Ectodermal cell (in vitro differentiated cells): ENCODE data around the gene PARP15.
"Not testable (repeated sequence)": the region's sequence is repeated elsewhere in the genome, so short reads cannot be mapped to it uniquely, and the experiment has no call there.

Experiments
- H3K27ac ChIP-seq: 2 replicates; pipeline ENCODE4 v1.7.0; 2013; ENCODE audit warnings: mild to moderate bottlenecking, low read depth, low read length; ENCODE audit not compliant: insufficient read depth, poor library complexity, severe bottlenecking
- H3K27me3 ChIP-seq: 2 replicates; pipeline ENCODE4 v1.7.0; 2013; ENCODE audit warnings: mild to moderate bottlenecking, low read length; ENCODE audit not compliant: insufficient read depth, control insufficient read depth, poor library complexity, severe bottlenecking
- H3K36me3 ChIP-seq: one replicate; pipeline ENCODE4 v1.7.0; 2013; ENCODE audit warnings: low read length; ENCODE audit not compliant: control insufficient read depth, insufficient read depth
- H3K4me1 ChIP-seq: one replicate; pipeline ENCODE4 v1.7.0; 2013; ENCODE audit warnings: low read length; ENCODE audit not compliant: control insufficient read depth, insufficient read depth
- H3K4me3 ChIP-seq: 2 replicates; pipeline ENCODE4 v1.7.0; 2013; ENCODE audit warnings: low read depth, low read length, control low read depth; ENCODE audit not compliant: insufficient read depth
- H3K9me3 ChIP-seq: 2 replicates; pipeline ENCODE4 v1.7.0; 2013; ENCODE audit warnings: mild to moderate bottlenecking, low read length, moderate library complexity; ENCODE audit not compliant: control insufficient read depth
- WGBS, 2 experiments: methylation state at CpG; one replicate each; pipeline ENCODE4 v1.1.7; 2013; ENCODE audit warnings: missing lambda C conversion rate in 2 of 2; 5-methylcytosine and 5-hydroxymethylcytosine counted together

PARP15 gene

GRCh38 chr3:122629763-122630162 lies 52.3 kb downstream of the PARP15 start:
- Histone ChIP-seq H3K4me3 (no peak overlapping the region), H3K27ac (no peak overlapping the region), H3K36me3 (no peaks in the 10 kb centered on the region), H3K27me3 (no peaks in the 10 kb centered on the region), H3K9me3 (no peaks in the 10 kb centered on the region), H3K4me1 (no peaks in the 10 kb centered on the region)
- WGBS, 2 experiments = 93 to 100% methylated on average over 1 of the region's 1 CpG

- Histone ChIP-seq H3K4me3 (no peak overlapping the region), H3K36me3 (no peaks in the 10 kb centered on the region), H3K27me3 (no peaks in the 10 kb centered on the region), H3K9me3 (no peaks in the 10 kb centered on the region), H3K27ac (no peak overlapping the region), H3K4me1 (no peaks in the 10 kb centered on the region)
- WGBS, 2 experiments = 87 to 92% methylated on average over 5 of the region's 5 CpGs
Observed at GRCh38 chr3:122635789-122636188, 58.3 kb downstream of the PARP15 start.

GRCh38 chr3:122636697-122637096 lies 59.2 kb downstream of the PARP15 start:
- WGBS, 2 experiments = 78 to 85% methylated on average over 3 of the region's 3 CpGs
- H3K27me3 ChIP-seq = no peaks in the 10 kb centered on the region
- no peak overlapping the region for H3K4me3 ChIP-seq
- no peaks in the 10 kb centered on the region for H3K36me3 ChIP-seq
- no peaks in the 10 kb centered on the region for H3K4me1 ChIP-seq
- no peak overlapping the region for H3K27ac ChIP-seq
- no peaks in the 10 kb centered on the region for H3K9me3 ChIP-seq

GRCh38 chr3:122640437-122640999 lies 63.1 kb downstream of the PARP15 start:
- no peak overlapping the region for H3K4me3 ChIP-seq
- H3K36me3 ChIP-seq = no peaks in the 10 kb centered on the region
- H3K4me1 ChIP-seq = no peaks in the 10 kb centered on the region
- no peak overlapping the region for H3K27ac ChIP-seq
- no peaks in the 10 kb centered on the region for H3K9me3 ChIP-seq
- no peaks in the 10 kb centered on the region for H3K27me3 ChIP-seq

GRCh38 chr3:122642935-122643334 lies 65.5 kb downstream of the PARP15 start:
- Histone ChIP-seq H3K36me3 (no peaks in the 10 kb centered on the region), H3K27me3 (no peaks in the 10 kb centered on the region), H3K4me3 (no peak overlapping the region), H3K27ac (no peak overlapping the region), H3K9me3 (no peaks in the 10 kb centered on the region), H3K4me1 (no peaks in the 10 kb centered on the region)
- WGBS, 2 experiments = 92 to 95% methylated on average over 2 of the region's 2 CpGs

GRCh38 chr3:122646146-122646988 lies 68.9 kb downstream of the PARP15 start:
- no peaks in the 10 kb centered on the region for H3K27me3 ChIP-seq
- no peak overlapping the region for H3K27ac ChIP-seq
- no peaks in the 10 kb centered on the region for H3K36me3 ChIP-seq
- no peaks in the 10 kb centered on the region for H3K4me1 ChIP-seq
- H3K4me3 ChIP-seq = no peak overlapping the region
- no peaks in the 10 kb centered on the region for H3K9me3 ChIP-seq
- 84% methylated on average over 4 to 5 of the region's 5 CpGs for WGBS, 2 experiments

- H3K36me3 ChIP-seq, H3K27ac ChIP-seq, H3K4me1 ChIP-seq, H3K4me3 ChIP-seq, H3K9me3 ChIP-seq, H3K27me3 ChIP-seq: not testable (repeated sequence)
- WGBS, 2 experiments = 66 to 68% methylated on average over 11 of the region's 11 CpGs
Observed at GRCh38 chr3:122651233-122651907, 73.9 kb downstream of the PARP15 start.

- not testable (repeated sequence) for H3K9me3 ChIP-seq, H3K4me3 ChIP-seq, H3K27me3 ChIP-seq, H3K27ac ChIP-seq, H3K36me3 ChIP-seq, H3K4me1 ChIP-seq
- 87 to 88% methylated on average over 6 of the region's 6 CpGs for WGBS, 2 experiments
Observed at GRCh38 chr3:122651962-122652361, 74.5 kb downstream of the PARP15 start.

- not testable (repeated sequence) for H3K9me3 ChIP-seq, H3K4me3 ChIP-seq, H3K4me1 ChIP-seq, H3K36me3 ChIP-seq, H3K27me3 ChIP-seq, H3K27ac ChIP-seq
- WGBS, 2 experiments = 96 to 100% methylated on average over 4 of the region's 4 CpGs
Observed at GRCh38 chr3:122658336-122658735, 80.9 kb downstream of the PARP15 start.

GRCh38 chr3:122660297-122660974 lies 83.0 kb downstream of the PARP15 start:
- H3K27me3 ChIP-seq = no peaks in the 10 kb centered on the region
- H3K4me1 ChIP-seq = no peaks in the 10 kb centered on the region
- no peak overlapping the region for H3K27ac ChIP-seq
- H3K36me3 ChIP-seq = no peaks in the 10 kb centered on the region
- WGBS, 2 experiments = 74 to 76% methylated on average over 14 of the region's 14 CpGs
- H3K9me3 ChIP-seq = no peaks in the 10 kb centered on the region
- no peak overlapping the region for H3K4me3 ChIP-seq
